ENCODE results near the gene MYO1H. TPM values are rescaled to one million over a fixed set of nuclear protein-coding genes. Genes with fewer than 3 reads are reported as not detected.
A peak's percentile ranks its signal among the peaks of the same experiment; 100 is the strongest.

MYO1H gene
- total RNA-seq, 2 experiments from 2014 or later, result not detected

GRCh38 chr12:109445191-109445609 lies 97.5 kb downstream of the MYO1H start:
- no peaks in the 10 kb centered on the region for H3K9me3 Mint-ChIP-seq
- no peak for DNase-seq
- H3K27me3 Mint-ChIP-seq, result no peaks in the 10 kb centered on the region
- no peaks in the 10 kb centered on the region for H3K4me1 Mint-ChIP-seq
- H3K36me3 Mint-ChIP-seq, result no peaks in the 10 kb centered on the region
- no peak overlapping the region for H3K4me3 Mint-ChIP-seq
- no peak overlapping the region for H3K27ac Mint-ChIP-seq

- H3K27ac Mint-ChIP-seq, result no peak overlapping the region
- H3K4me3 Mint-ChIP-seq, result no peak overlapping the region
- H3K4me1 Mint-ChIP-seq, result no peaks in the 10 kb centered on the region
- H3K9me3 Mint-ChIP-seq, result no peaks in the 10 kb centered on the region
- no peak for DNase-seq
- H3K27me3 Mint-ChIP-seq, result no peaks in the 10 kb centered on the region
- H3K36me3 Mint-ChIP-seq, result no peaks in the 10 kb centered on the region
These were observed 99.2 kb downstream of the MYO1H start for GRCh38 chr12:109446869-109447268.

GRCh38 chr12:109447482-109447881 lies 99.8 kb downstream of the MYO1H start:
- H3K9me3 Mint-ChIP-seq, result no peaks in the 10 kb centered on the region
- H3K27me3 Mint-ChIP-seq, result no peaks in the 10 kb centered on the region
- H3K4me1 Mint-ChIP-seq, result no peaks in the 10 kb centered on the region
- no peaks in the 10 kb centered on the region for H3K36me3 Mint-ChIP-seq
- H3K4me3 Mint-ChIP-seq, result no peak overlapping the region
- DNase-seq, result no peak
- H3K27ac Mint-ChIP-seq, result no peak overlapping the region

GRCh38 chr12:109448272-109448671 lies 100.6 kb downstream of the MYO1H start:
- no peaks in the 10 kb centered on the region for H3K27me3 Mint-ChIP-seq
- no peak overlapping the region for H3K27ac Mint-ChIP-seq
- no peaks in the 10 kb centered on the region for H3K9me3 Mint-ChIP-seq
- no peak for DNase-seq
- H3K4me1 Mint-ChIP-seq, result no peaks in the 10 kb centered on the region
- H3K36me3 Mint-ChIP-seq, result no peaks in the 10 kb centered on the region
- H3K4me3 Mint-ChIP-seq, result no peak overlapping the region

- DNase-seq, result no peak
- Mint-ChIP-seq H3K4me3 (no peak overlapping the region), H3K27me3 (no peaks in the 10 kb centered on the region), H3K27ac (no peak overlapping the region), H3K4me1 (no peaks in the 10 kb centered on the region), H3K9me3 (no peaks in the 10 kb centered on the region), H3K36me3 (no peaks in the 10 kb centered on the region)
These were observed 101.1 kb downstream of the MYO1H start for GRCh38 chr12:109448707-109449390.

GRCh38 chr12:109449845-109450532 lies 102.3 kb downstream of the MYO1H start:
- Mint-ChIP-seq H3K36me3 (peaks cover 2% of the 10 kb centered on the region), H3K4me1 (no peaks in the 10 kb centered on the region), H3K27me3 (no peaks in the 10 kb centered on the region), H3K4me3 (no peak overlapping the region), H3K27ac (no peak overlapping the region), H3K9me3 (no peaks in the 10 kb centered on the region)
- no peak for DNase-seq

GRCh38 chr12:109450980-109451379 lies 103.3 kb downstream of the MYO1H start:
- H3K4me3 Mint-ChIP-seq, result no peak overlapping the region
- H3K36me3 Mint-ChIP-seq, result peaks cover 2% of the 10 kb centered on the region
- H3K27ac Mint-ChIP-seq, result no peak overlapping the region
- no peak for DNase-seq
- no peaks in the 10 kb centered on the region for H3K4me1 Mint-ChIP-seq
- H3K27me3 Mint-ChIP-seq, result no peaks in the 10 kb centered on the region
- H3K9me3 Mint-ChIP-seq, result no peaks in the 10 kb centered on the region

GRCh38 chr12:109451400-109451799 lies 103.7 kb downstream of the MYO1H start:
- Mint-ChIP-seq H3K4me3 (no peak overlapping the region), H3K4me1 (no peaks in the 10 kb centered on the region), H3K27ac (no peak overlapping the region), H3K27me3 (no peaks in the 10 kb centered on the region), H3K9me3 (no peaks in the 10 kb centered on the region), H3K36me3 (peaks cover 2% of the 10 kb centered on the region)
- no peak for DNase-seq

GRCh38 chr12:109452489-109452888 lies 104.8 kb downstream of the MYO1H start:
- no peaks in the 10 kb centered on the region for H3K27me3 Mint-ChIP-seq

GRCh38 chr12:109455706-109456105 lies 108.0 kb downstream of the MYO1H start:
- no peak for DNase-seq
- no peak overlapping the region for H3K27ac Mint-ChIP-seq
- H3K4me3 Mint-ChIP-seq, result no peak overlapping the region
- H3K27me3 Mint-ChIP-seq, result no peaks in the 10 kb centered on the region
- peaks cover 7% of the 10 kb centered on the region for H3K4me1 Mint-ChIP-seq
- H3K9me3 Mint-ChIP-seq, result no peaks in the 10 kb centered on the region
- peaks cover 10% of the 10 kb centered on the region for H3K36me3 Mint-ChIP-seq

More at GRCh38 chr12:109452489-109452888, 104.8 kb downstream of the MYO1H start:
- no peaks in the 10 kb centered on the region for H3K4me1 Mint-ChIP-seq
- no peak overlapping the region for H3K27ac Mint-ChIP-seq
- no peak overlapping the region for H3K4me3 Mint-ChIP-seq
- H3K36me3 Mint-ChIP-seq, result peaks cover 10% of the 10 kb centered on the region
- no peaks in the 10 kb centered on the region for H3K9me3 Mint-ChIP-seq
- DNase-seq, result no peak

- DNase-seq, result no peak
- H3K27ac Mint-ChIP-seq, result peak overlapping the region; percentile 59
- H3K36me3 Mint-ChIP-seq, result peaks cover 10% of the 10 kb centered on the region
- H3K9me3 Mint-ChIP-seq, result no peaks in the 10 kb centered on the region
- H3K4me3 Mint-ChIP-seq, result no peak overlapping the region
- peaks cover 18% of the 10 kb centered on the region for H3K4me1 Mint-ChIP-seq
- no peaks in the 10 kb centered on the region for H3K27me3 Mint-ChIP-seq
These were observed 110.4 kb downstream of the MYO1H start for GRCh38 chr12:109458086-109458485.

- H3K4me1 Mint-ChIP-seq, result peaks cover 25% of the 10 kb centered on the region
- DNase-seq, result no peak
- no peaks in the 10 kb centered on the region for H3K9me3 Mint-ChIP-seq
- no peak overlapping the region for H3K4me3 Mint-ChIP-seq
- no peaks in the 10 kb centered on the region for H3K27me3 Mint-ChIP-seq
- H3K27ac Mint-ChIP-seq, result no peak overlapping the region
- H3K36me3 Mint-ChIP-seq, result peaks cover 10% of the 10 kb centered on the region
These were observed 111.1 kb downstream of the MYO1H start for GRCh38 chr12:109458771-109459208.

- DNase-seq, result no peak
- Mint-ChIP-seq H3K27ac (no peak overlapping the region), H3K4me1 (peaks cover 29% of the 10 kb centered on the region), H3K9me3 (no peaks in the 10 kb centered on the region), H3K27me3 (no peaks in the 10 kb centered on the region), H3K36me3 (peaks cover 9% of the 10 kb centered on the region), H3K4me3 (no peak overlapping the region)
These were observed 111.5 kb downstream of the MYO1H start for GRCh38 chr12:109459247-109459646.

- H3K27me3 Mint-ChIP-seq, result no peaks in the 10 kb centered on the region
- no peak for DNase-seq
- no peak overlapping the region for H3K27ac Mint-ChIP-seq
- peaks cover 40% of the 10 kb centered on the region for H3K4me1 Mint-ChIP-seq
- no peak overlapping the region for H3K4me3 Mint-ChIP-seq
- peaks cover 10% of the 10 kb centered on the region for H3K36me3 Mint-ChIP-seq
- no peaks in the 10 kb centered on the region for H3K9me3 Mint-ChIP-seq
These were observed 112.8 kb downstream of the MYO1H start for GRCh38 chr12:109460538-109460937.

GRCh38 chr12:109461049-109461845 lies 113.5 kb downstream of the MYO1H start:
- Mint-ChIP-seq H3K27ac (no peak overlapping the region), H3K36me3 (peaks cover 10% of the 10 kb centered on the region), H3K4me3 (no peak overlapping the region), H3K9me3 (no peaks in the 10 kb centered on the region), H3K4me1 (peaks cover 40% of the 10 kb centered on the region), H3K27me3 (no peaks in the 10 kb centered on the region)
- DNase-seq, result no peak

Data from activated naive CD8-positive, alpha-beta T cell treated with anti-CD3 and anti-CD28 coated beads for 36 hours (primary cell).